ENCODE results near the gene PPP6R3. TPM values are rescaled to one million over a fixed set of nuclear protein-coding genes. Genes with fewer than 3 reads are reported as not detected.
A peak's percentile ranks its signal among the peaks of the same experiment; 100 is the strongest.
"Not testable (repeated sequence)": the region's sequence is repeated elsewhere in the genome, so short reads cannot be mapped to it uniquely, and the experiment has no call there.

Gene PPP6R3
- total RNA-seq, 2 donors from 2014 or later: 188 to 189 TPM

- Mint-ChIP-seq H3K27me3 (no peaks in the 10 kb centered on the region), H3K9me3 (no peaks in the 10 kb centered on the region), H3K4me1 (ENCODE audit: low read depth in 2 of 2) (peaks cover 69 to 78% of the 10 kb centered on the region in 2 donors), H3K4me3 (peak overlapping the region; percentile 81), H3K27ac (peak overlapping the region; percentile 81 to 82), H3K36me3 (peaks cover 4% of the 10 kb centered on the region)
- no peak for ATAC-seq
- no peak for DNase-seq (ENCODE audit: low spot score)
Measured at GRCh38 chr11:68472778-68473177, 12.2 kb downstream of the PPP6R3 start.

GRCh38 chr11:68473693-68474092 lies 13.1 kb downstream of the PPP6R3 start:
- peaks cover 65 to 69% of the 10 kb centered on the region in 2 donors for H3K4me1 Mint-ChIP-seq (ENCODE audit: low read depth in 2 of 2)
- peak overlapping the region; percentile 65 to 81 for H3K27ac Mint-ChIP-seq
- no peaks in the 10 kb centered on the region for H3K27me3 Mint-ChIP-seq
- H3K9me3 Mint-ChIP-seq: no peaks in the 10 kb centered on the region
- ATAC-seq (no peak), DNase-seq (ENCODE audit: low spot score) (no peak)
- H3K4me3 Mint-ChIP-seq: peak overlapping the region; percentile 81
- peaks cover 4% of the 10 kb centered on the region for H3K36me3 Mint-ChIP-seq

- ATAC-seq; H3K27me3 Mint-ChIP-seq; H3K9me3 Mint-ChIP-seq; H3K4me3 Mint-ChIP-seq; H3K36me3 Mint-ChIP-seq; H3K27ac Mint-ChIP-seq; DNase-seq (ENCODE audit: low spot score): not testable (repeated sequence)
- H3K4me1 Mint-ChIP-seq (ENCODE audit: low read depth in 2 of 2): peaks cover 60 to 62% of the 10 kb centered on the region in 2 donors
Measured at GRCh38 chr11:68475626-68476025, 15.1 kb downstream of the PPP6R3 start.

- ATAC-seq (no peak), DNase-seq (ENCODE audit: low spot score) (no peak)
- Mint-ChIP-seq H3K27ac (peak overlapping the region in 1 of 2 donors; percentile 30), H3K4me1 (ENCODE audit: low read depth in 2 of 2) (peaks cover 54 to 58% of the 10 kb centered on the region in 2 donors), H3K9me3 (no peaks in the 10 kb centered on the region), H3K27me3 (no peaks in the 10 kb centered on the region), H3K4me3 (no peak overlapping the region), H3K36me3 (no peaks in the 10 kb centered on the region)
Measured at GRCh38 chr11:68479390-68479789, 18.8 kb downstream of the PPP6R3 start.

- Mint-ChIP-seq H3K27ac (no peak overlapping the region), H3K4me3 (no peak overlapping the region), H3K4me1 (ENCODE audit: low read depth in 2 of 2) (peaks cover 57 to 58% of the 10 kb centered on the region in 2 donors), H3K9me3 (no peaks in the 10 kb centered on the region), H3K27me3 (no peaks in the 10 kb centered on the region), H3K36me3 (no peaks in the 10 kb centered on the region)
- DNase-seq (ENCODE audit: low spot score) (no peak), ATAC-seq (no peak)
Measured at GRCh38 chr11:68480193-68480592, 19.6 kb downstream of the PPP6R3 start.

GRCh38 chr11:68480852-68481510 lies 20.4 kb downstream of the PPP6R3 start:
- Mint-ChIP-seq H3K27me3 (no peaks in the 10 kb centered on the region), H3K36me3 (no peaks in the 10 kb centered on the region), H3K9me3 (no peaks in the 10 kb centered on the region), H3K27ac (no peak overlapping the region), H3K4me1 (ENCODE audit: low read depth in 2 of 2) (peaks cover 60 to 61% of the 10 kb centered on the region in 2 donors), H3K4me3 (no peak overlapping the region)
- ATAC-seq: no peak
- no peak for DNase-seq (ENCODE audit: low spot score)

- Mint-ChIP-seq H3K9me3 (no peaks in the 10 kb centered on the region), H3K4me1 (ENCODE audit: low read depth in 2 of 2) (peaks cover 63 to 65% of the 10 kb centered on the region in 2 donors), H3K36me3 (peaks cover 1% of the 10 kb centered on the region), H3K4me3 (no peak overlapping the region), H3K27ac (no peak overlapping the region), H3K27me3 (no peaks in the 10 kb centered on the region)
- ATAC-seq (no peak), DNase-seq (ENCODE audit: low spot score) (no peak)
Measured at GRCh38 chr11:68481579-68482240, 21.2 kb downstream of the PPP6R3 start.

- DNase-seq (ENCODE audit: low spot score): no peak
- no peak overlapping the region for H3K4me3 Mint-ChIP-seq
- H3K27me3 Mint-ChIP-seq: no peaks in the 10 kb centered on the region
- peaks cover 4% of the 10 kb centered on the region for H3K36me3 Mint-ChIP-seq
- H3K4me1 Mint-ChIP-seq (ENCODE audit: low read depth in 2 of 2): peaks cover 55 to 57% of the 10 kb centered on the region in 2 donors
- ATAC-seq: peak in 1 of 2 donors; percentile 27
- H3K9me3 Mint-ChIP-seq: no peaks in the 10 kb centered on the region
- peak overlapping the region in 1 of 2 donors; percentile 51 for H3K27ac Mint-ChIP-seq
Measured at GRCh38 chr11:68488623-68489022, 28.1 kb downstream of the PPP6R3 start.

GRCh38 chr11:68495220-68495729 lies 34.7 kb downstream of the PPP6R3 start:
- DNase-seq (ENCODE audit: low spot score) (no peak), ATAC-seq (no peak)
- peak overlapping the region in 1 of 2 donors; percentile 34 for H3K27ac Mint-ChIP-seq
- no peaks in the 10 kb centered on the region for H3K27me3 Mint-ChIP-seq
- no peaks in the 10 kb centered on the region for H3K36me3 Mint-ChIP-seq
- H3K9me3 Mint-ChIP-seq: no peaks in the 10 kb centered on the region
- no peak overlapping the region for H3K4me3 Mint-ChIP-seq
- H3K4me1 Mint-ChIP-seq (ENCODE audit: low read depth in 2 of 2): peaks cover 54 to 57% of the 10 kb centered on the region in 2 donors

GRCh38 chr11:68495872-68496271 lies 35.3 kb downstream of the PPP6R3 start:
- Mint-ChIP-seq H3K4me1 (ENCODE audit: low read depth in 2 of 2) (peaks cover 54 to 55% of the 10 kb centered on the region in 2 donors), H3K27me3 (no peaks in the 10 kb centered on the region), H3K9me3 (no peaks in the 10 kb centered on the region), H3K36me3 (no peaks in the 10 kb centered on the region), H3K27ac (peak overlapping the region in 1 of 2 donors; percentile 34), H3K4me3 (no peak overlapping the region)
- DNase-seq (ENCODE audit: low spot score): no peak
- ATAC-seq: no peak

- no peak overlapping the region for H3K27ac Mint-ChIP-seq
- H3K9me3 Mint-ChIP-seq: no peaks in the 10 kb centered on the region
- DNase-seq (ENCODE audit: low spot score) (no peak), ATAC-seq (no peak)
- H3K4me1 Mint-ChIP-seq (ENCODE audit: low read depth in 2 of 2): peaks cover 60 to 64% of the 10 kb centered on the region in 2 donors
- H3K4me3 Mint-ChIP-seq: no peak overlapping the region
- no peaks in the 10 kb centered on the region for H3K36me3 Mint-ChIP-seq
- H3K27me3 Mint-ChIP-seq: no peaks in the 10 kb centered on the region
Measured at GRCh38 chr11:68497761-68498160, 37.2 kb downstream of the PPP6R3 start.

GRCh38 chr11:68498321-68498720 lies 37.8 kb downstream of the PPP6R3 start:
- no peak for DNase-seq (ENCODE audit: low spot score)
- Mint-ChIP-seq H3K4me1 (ENCODE audit: low read depth in 2 of 2) (peaks cover 61 to 66% of the 10 kb centered on the region in 2 donors), H3K36me3 (no peaks in the 10 kb centered on the region), H3K4me3 (no peak overlapping the region), H3K27ac (no peak overlapping the region), H3K27me3 (no peaks in the 10 kb centered on the region), H3K9me3 (no peaks in the 10 kb centered on the region)
- ATAC-seq: no peak

- Mint-ChIP-seq H3K4me3 (no peak overlapping the region), H3K9me3 (no peaks in the 10 kb centered on the region), H3K4me1 (ENCODE audit: low read depth in 2 of 2) (peaks cover 64 to 74% of the 10 kb centered on the region in 2 donors), H3K27ac (no peak overlapping the region), H3K36me3 (no peaks in the 10 kb centered on the region), H3K27me3 (no peaks in the 10 kb centered on the region)
- DNase-seq (ENCODE audit: low spot score): no peak
- no peak for ATAC-seq
Measured at GRCh38 chr11:68498903-68499883, 38.6 kb downstream of the PPP6R3 start.
